Measurements from ENCODE around the gene CCDC183. TPM values are rescaled to one million over a fixed set of nuclear protein-coding genes. Genes with fewer than 3 reads are reported as not detected.

The CCDC183 gene
- total RNA-seq, 1 experiment from 2014 or later: 1.1 TPM

DNA sequence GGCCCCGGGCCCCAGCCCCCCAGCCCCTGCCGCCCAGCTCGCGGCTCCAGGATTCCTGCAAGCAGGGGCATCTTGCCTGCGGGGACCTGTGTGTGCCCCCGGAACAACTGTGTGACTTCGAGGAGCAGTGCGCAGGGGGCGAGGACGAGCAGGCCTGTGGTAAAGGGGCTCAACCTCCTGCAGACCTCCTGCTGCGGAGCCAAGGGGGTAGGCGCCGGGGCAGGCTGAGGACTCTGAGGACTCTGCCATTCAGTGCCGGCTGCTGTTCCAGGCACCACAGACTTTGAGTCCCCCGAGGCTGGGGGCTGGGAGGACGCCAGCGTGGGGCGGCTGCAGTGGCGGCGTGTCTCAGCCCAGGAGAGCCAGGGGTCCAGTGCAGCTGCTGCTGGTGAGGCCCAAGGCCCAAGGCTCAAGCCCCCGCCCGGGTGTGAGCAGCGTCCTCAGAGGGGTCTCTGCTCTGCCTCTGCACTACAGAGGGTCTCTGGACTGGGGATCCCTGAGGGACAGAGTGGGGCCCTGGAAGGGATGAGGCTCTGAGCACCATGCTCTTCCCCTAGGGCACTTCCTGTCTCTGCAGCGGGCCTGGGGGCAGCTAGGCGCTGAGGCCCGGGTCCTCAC is 59.4 kb downstream of the CCDC183 start:
- Histone ChIP-seq H3K18ac (ENCODE audit: insufficient read length, low read depth, low read length) (no peak overlapping the region), H3K9ac (ENCODE audit: extremely low read depth, insufficient read length, low read length) (no peak overlapping the region), H3K23ac (ENCODE audit: insufficient read length, low read depth, low read length) (no peak overlapping the region), H3K56ac (ENCODE audit: insufficient read length, low read depth, low read length) (no peak overlapping the region), H2BK15ac (ENCODE audit: low read depth, low read length) (no peak overlapping the region), H2BK20ac (ENCODE audit: low read depth, low read length, poor library complexity, severe bottlenecking) (no peak overlapping the region), H4K91ac (ENCODE audit: insufficient read length, low read depth, low read length) (no peak overlapping the region), H3K79me2 (ENCODE audit: insufficient read depth, low read length) (no peaks in the 10 kb centered on the region), H4K8ac (replicated peaks; ENCODE audit: insufficient read length, low read depth, low read length) (no peak overlapping the region), H2AFZ (ENCODE audit: low read length) (no peak overlapping the region), H2AK5ac (ENCODE audit: insufficient read length, low read length) (no peak overlapping the region), H3K79me1 (ENCODE audit: insufficient read depth, low read depth, low read length, poor library complexity, severe bottlenecking) (no peaks in the 10 kb centered on the region), H3K4me1 (ENCODE audit: insufficient read depth, low read length) (no peaks in the 10 kb centered on the region), H3K9me3 (ENCODE audit: control insufficient read depth, low read depth, low read length) (no peaks in the 10 kb centered on the region), H2BK12ac (ENCODE audit: insufficient read length, low read depth, low read length) (no peak overlapping the region), H2BK120ac (ENCODE audit: low read depth, low read length, poor library complexity, severe bottlenecking) (no peak overlapping the region), H3T11ph (ENCODE audit: low read length) (no peak overlapping the region), H3K27me3 (ENCODE audit: insufficient read depth, low read length) (no peaks in the 10 kb centered on the region), H3K27ac (ENCODE audit: insufficient read length, low read depth, low read length) (no peak overlapping the region), H3K4ac (ENCODE audit: low read depth, low read length) (no peak overlapping the region), H3K14ac (ENCODE audit: insufficient read depth, low read length) (no peak overlapping the region; the same call in 1 of the 2 replicates), H4K20me1 (ENCODE audit: control insufficient read depth, insufficient read depth, insufficient read length) (no peaks in the 10 kb centered on the region), H4K5ac (ENCODE audit: insufficient read length, low read depth, low read length) (no peak overlapping the region), H3K23me2 (ENCODE audit: insufficient read length, low read depth, low read length, poor library complexity, severe bottlenecking) (no peaks in the 10 kb centered on the region), H2BK5ac (ENCODE audit: insufficient read length, low read length) (no peak overlapping the region), H3K4me2 (ENCODE audit: insufficient read depth, insufficient read length, low read length) (no peak overlapping the region)
- H3K4me3 Mint-ChIP-seq: no peak overlapping the region
- no peaks in the 10 kb centered on the region for H3K9me3 Mint-ChIP-seq
- no peak for DNase-seq
- H3K27ac Mint-ChIP-seq: no peak overlapping the region; a peak in 1 of 7 replicates
- no peaks in the 10 kb centered on the region; the same call in none of the 2 replicates for H3K27me3 Mint-ChIP-seq (ENCODE audit: low read depth)
- no peak for TF ChIP-seq CTCF (conservative IDR thresholded peaks at IDR 0.05)
- peaks cover 0 to 12% (median 7%) of the 10 kb centered on the region in 3 experiments; a peak in 2 of 7 replicates for H3K36me3 Mint-ChIP-seq (ENCODE audit: insufficient read depth in 1 of 3, low read depth in 3 of 3)
- WGBS (ENCODE audit: extremely low coverage, insufficient read length, low lambda C conversion rate): no CpG with 5 or more reads among the region's 26 CpGs
- no peaks in the 10 kb centered on the region for H3K4me1 Mint-ChIP-seq
